ENCODE data around the gene HUS1.
"Not testable (repeated sequence)": the region's sequence is repeated elsewhere in the genome, so short reads cannot be mapped to it uniquely, and the experiment has no call there.

Gene HUS1

DNA sequence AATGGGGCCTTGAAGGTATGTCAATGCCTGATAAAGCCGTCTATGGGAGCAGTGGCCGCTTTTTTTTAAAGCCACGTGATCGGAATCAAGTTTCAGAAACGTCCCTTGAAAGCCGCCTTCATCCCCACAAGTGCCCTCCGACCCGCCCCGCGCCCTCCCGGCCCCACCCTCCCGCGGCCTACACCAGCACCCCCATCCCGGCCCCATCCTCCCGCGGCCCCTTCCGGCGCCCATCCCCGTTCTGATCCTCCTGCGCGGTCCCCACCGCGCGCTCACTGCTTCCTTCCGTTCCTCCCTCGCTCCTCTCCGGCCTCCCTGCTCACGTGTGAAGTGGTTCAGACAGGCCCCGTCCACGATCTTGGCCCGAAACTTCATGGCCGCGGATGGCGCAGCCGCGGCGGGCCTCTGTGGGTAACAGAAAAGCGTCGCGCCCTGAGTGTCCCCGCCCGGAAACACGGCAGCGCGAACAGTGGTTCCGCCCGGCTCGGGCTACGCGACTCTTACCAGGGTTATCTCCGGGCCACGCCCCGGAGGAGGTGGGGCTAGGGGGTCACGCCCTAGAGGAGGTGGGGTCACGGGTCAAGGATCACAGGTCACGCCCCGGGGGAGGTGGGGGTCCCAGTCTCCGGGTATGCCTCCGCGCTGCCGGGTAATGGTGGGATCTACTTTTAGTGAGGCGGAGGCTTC, at the start of gene HUS1:
HUS1 (minus strand) TSS at position 471 of the 687 bp plus-strand sequence; CDS start at position 375, 96 bp downstream.
- DNase-seq = peak; percentile 83

DNA sequence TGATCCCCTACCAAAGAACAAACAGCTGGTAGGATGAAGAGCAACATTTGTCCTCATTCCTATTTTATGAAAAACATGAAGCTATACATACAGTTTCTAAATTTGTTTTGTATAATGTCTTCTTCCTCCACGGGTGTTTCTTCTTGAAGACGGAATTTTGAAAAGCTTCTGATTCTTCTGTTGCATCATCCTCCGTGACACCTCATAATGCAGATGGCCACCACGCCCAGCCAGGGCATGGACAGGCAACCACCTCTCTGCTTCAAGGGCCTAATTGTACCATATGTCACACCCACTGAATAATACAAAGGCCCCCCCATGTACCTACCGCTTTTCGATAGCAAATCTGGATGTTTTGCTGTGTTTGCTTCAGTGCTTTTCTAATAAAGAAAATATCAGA, 49.5 kb upstream of the HUS1 start, which contains the start of gene SUN3:
SUN3 (minus strand) TSS at position 170 of the 400 bp plus-strand sequence; CDS start at position 1, 169 bp downstream.
- no peak for DNase-seq

DNA sequence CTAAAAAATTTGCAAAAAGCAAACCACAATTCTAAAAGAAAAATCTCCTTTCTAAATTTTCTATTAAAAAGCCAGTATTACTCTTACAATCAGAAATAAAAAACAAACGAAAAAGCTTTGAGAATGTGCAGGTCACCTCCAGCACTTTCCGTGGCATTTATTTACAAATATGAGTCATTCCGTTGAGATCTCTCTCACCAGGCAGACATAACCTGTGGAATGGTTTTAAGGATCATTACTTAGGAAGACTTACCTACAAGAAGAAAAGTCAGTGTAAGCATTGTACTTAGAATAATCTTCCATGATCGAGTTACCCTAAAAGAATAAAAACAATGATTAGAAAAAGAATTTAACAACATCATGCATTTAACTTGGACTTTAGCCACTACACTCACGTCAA, 46.2 kb upstream of the HUS1 start:
- no peak for DNase-seq

DNA sequence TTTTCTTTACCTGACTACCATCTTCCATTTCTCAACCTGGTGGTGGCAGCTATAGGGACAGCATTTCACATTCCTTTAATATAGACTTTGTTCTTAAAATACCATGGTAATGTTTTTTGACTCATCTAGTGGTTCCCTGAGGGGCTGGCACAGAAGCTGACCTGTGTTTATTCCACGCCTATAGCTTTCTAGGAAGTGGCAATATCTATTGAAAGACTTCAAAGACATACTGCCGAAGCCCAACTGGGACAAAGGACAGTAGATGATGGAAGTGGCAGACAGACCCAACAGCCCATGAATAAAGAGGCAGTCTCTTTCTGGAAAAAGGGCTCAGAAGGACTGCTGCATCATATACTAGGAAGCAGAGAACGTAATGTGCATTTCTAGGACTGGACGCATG, 38.3 kb upstream of the HUS1 start:
- no peak for DNase-seq

DNA sequence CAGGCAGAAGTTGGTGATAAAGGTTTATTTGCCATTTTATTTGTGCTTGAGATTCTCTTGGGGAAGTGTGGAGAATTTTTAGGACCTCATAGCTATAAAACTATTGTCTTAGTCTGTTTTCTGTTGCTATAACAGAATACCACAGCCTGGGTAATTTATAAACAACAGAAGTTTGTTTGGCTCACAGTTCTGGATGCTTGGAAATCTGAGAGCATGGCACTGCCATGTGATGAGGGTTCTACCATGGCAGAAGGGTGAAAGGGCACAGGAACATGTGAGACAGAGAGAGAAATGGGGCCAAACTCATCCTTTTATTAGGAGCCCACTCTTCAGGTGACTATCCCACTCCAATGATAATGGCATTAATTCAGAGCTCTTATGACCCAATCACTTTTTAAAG, 37.2 kb upstream of the HUS1 start:
- DNase-seq = no peak

DNA sequence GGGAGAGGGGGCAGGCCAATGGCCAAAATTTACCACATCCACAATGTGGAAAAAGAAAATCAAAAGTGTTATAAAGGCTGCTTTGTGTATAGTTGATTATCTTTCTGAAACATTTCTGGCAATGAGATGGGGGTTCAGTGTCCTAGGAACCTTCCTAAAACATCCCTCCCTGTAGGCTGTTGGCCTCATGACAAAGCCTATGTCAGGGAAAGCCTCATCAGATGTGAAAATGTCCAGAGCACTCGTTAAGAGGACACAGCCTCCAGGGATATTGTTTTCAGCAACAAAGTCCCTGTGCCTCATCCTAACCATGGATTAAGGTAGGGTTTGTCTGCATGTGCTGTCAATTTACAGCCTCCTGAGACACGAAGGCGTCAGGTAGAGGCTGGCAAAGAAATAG, 32.5 kb upstream of the HUS1 start:
- no peak for DNase-seq

DNA sequence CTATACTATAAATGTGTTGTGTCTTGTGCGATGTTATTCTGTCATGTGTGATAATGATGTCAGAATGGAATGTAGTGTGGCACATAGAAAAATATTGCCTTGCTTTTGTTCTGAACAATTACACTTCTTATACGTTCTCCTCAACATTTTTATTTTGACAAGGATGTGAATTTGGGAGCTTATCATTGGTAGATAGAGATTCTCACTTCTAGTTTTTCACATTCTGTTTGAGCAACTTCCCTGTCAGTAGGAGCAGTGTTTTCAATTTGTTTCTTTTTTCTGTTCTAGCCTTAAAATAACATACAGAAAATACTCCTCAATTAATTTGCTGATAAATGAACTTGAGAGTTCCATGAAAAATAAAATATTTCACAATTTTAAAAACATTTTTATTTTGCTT, 31.9 kb upstream of the HUS1 start:
- DNase-seq = no peak

DNA sequence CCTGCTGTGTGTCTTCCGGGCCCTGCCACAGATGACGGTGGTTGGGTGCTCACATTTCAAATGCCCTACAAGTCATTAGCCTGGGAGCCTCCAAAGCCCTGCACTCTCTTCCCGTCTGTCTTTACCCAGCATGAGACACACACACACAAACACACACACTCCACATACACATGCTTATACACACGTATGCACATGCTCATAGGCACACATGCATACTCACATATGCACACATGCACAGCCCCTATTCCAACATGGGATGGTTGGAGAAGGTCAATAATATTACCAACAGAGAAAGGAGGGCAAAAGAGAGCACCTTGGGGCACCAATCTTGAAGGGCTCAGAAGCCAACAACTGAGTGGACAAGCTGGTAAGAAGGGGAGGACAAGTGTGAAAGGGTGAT, 30.5 kb upstream of the HUS1 start:
- DNase-seq = no peak

DNA sequence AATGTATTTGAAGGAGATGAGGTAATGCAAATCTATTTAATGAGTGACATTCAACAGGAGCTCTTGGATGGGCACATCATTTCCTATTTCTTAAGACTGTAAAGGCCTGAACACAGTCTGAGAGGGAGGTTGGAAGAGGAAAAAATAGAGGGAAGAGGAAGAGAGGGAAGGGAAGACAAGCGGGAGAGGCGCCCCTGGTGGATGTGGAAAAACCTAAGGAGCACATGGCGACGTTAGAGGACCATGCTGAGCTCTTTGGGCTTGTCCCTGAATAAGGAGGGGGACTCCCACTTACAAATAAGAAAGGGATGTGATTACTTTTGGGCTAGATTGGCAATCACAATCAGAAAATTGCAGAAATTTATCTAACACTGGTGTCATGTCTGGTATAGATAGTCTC, 29.8 kb upstream of the HUS1 start:
- DNase-seq = no peak

DNA sequence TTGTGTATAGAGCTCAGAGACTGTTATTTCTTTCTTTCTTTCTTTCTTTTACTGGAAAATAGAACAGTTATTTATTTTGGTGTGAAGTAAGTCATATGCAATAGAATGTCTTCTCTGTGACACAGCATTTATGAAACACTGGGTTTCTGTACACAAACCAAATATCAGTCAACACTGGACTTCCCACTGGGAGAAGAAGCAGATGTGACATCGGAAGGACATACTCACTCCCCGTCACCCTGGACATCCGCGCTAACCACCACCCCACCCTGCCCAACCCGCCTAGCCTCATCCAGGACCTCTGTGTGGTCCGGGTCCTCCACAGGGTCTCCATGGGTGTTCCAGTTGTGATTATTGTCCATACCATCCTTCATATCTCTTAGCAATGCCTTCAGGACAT, 27.5 kb upstream of the HUS1 start:
- no peak for DNase-seq

DNA sequence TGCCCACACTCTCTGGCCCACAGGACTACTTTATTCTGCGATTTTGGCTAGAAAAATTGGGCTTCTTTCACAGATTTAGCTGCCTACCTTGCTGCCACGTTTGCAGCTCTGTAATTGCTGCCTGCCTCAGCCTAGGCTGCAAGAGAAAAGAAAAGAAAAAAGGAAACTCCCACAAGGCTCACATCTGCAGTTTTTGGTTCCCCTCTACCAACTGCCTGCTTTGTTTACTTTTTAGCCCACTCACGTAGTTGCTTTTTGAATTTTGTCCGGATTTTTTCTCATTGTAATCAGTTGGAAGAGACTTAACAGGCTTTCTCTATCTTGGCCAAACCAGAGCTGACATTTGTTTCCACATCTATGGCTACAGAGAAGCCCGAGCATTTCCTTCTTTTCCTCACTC, 25.2 kb upstream of the HUS1 start:
- no peak for DNase-seq

DNA sequence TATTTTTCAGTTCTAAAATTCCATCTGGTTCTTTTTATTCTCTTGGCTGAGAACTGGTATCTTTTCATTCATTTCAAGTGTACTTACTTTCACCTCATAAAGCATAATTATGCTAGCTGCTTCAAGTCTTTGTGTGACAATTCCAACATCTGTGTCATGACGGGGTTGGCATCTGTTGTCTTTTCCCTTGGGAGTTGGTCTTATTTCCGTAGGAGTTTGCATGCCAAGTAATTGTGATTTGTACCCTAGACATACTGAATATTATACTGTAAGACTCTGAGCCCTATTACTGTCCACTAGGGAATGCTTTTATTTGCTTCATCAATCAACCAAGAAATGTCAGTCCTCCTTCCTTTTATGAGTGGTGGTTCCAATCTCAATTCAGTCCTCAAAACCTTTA, 24.6 kb upstream of the HUS1 start:
- DNase-seq = peak; percentile 9

DNA sequence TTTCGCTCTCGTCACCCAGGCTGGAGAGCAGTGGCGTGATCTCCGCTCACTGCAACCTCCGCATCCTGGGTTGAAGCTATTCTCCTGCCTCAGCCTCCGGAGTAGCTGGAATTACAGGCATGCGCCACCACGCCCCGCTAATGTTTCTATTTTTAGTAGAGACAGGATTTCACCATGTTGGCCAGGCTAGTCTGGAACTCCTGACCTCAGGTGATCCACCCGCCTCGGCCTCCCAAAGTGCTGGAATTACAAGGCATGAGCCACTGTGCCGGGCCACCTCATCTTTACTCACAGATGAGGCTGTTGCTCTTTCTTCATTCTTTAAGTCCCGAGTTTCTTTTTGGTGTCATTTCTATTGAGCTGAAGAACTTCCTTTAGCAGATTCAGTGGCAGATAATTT, 20.7 kb upstream of the HUS1 start:
- DNase-seq = not testable (repeated sequence)

DNA sequence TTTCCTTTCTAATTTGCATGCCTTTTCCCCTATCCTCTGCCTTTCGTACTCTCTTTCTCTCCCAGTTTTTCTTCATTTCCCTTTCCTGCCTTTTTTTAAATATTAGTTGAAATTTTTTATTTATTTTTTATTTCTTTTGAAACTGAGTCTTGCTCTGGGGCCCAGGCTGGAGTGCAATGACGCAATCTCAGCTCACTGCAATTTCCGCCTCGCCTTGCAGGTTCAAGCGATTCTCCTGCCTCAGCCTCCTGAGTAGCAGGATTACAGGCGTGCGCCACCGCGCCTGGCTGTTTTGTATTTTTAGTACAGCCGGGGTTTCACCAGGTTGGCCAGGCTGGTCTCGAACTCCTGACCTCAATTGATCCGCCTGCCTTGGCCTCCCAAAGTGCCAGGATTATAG, 20.0 kb upstream of the HUS1 start:
- DNase-seq = no peak

DNA sequence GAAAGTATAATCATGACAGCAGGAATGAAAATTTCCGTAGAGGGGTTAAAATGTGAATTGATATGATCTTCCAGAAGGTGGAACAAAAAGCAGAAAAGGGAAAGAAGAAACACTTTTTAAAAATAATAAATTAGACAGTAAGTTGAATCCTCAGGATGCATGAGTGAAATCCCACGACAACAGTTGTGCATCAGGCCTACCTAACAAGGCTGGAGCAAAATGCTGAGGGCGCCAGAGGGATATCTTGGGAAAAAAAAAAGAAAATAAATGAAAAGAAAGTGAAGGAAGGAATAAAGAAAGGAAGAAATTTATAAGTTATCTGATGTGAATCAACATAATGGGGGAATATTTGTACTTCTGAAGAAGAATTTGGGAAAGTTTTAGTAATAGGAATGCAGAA, 13.0 kb upstream of the HUS1 start:
- DNase-seq = no peak

DNA sequence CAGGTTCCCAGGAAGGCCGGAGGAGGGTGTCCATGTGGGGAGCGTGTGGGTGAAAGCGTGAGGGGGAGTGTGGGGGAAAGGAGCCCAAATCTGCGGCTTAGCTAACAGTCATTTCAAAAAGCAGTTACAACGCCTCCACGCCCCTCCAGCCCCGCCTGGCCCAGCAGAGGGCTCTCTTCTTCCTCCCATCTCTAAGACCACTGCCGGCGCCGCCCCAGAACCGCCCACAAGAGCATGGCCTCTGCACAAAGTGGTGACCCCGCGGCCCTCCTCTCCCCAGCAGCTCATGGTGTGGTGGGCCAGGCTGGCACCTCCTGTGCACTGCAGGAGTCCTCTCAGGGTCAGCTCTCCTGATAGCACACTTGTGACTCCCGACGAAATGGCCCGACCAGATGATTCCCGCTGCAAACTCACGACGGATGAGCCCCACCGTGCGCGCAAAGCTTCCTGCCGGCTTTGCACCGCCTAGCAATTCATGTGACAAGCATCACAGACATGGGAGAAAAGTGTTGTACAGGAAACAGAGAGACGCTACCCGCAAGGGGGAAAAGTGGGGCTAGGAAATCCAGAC, 12.4 kb upstream of the HUS1 start:
- peak; percentile 35 for DNase-seq

DNA sequence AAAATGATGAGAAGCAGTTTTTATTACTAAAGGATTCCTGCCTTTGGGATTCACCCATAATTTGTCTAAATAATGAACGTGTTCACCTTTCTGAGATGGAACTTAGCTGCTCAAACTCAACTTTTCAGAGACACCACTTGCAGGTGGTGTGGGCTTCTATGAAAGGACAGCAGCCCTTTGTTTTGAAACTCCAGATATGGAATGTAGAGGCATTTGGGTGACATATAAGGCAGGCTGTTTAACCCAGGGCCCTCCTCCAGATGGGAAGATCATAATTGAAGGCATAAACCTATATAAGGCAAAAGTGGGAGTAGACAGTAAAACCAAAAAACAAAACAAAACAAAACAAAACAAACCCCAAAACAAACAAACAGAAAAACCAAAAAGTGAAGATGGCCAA, 11.9 kb upstream of the HUS1 start:
- no peak for DNase-seq

DNA sequence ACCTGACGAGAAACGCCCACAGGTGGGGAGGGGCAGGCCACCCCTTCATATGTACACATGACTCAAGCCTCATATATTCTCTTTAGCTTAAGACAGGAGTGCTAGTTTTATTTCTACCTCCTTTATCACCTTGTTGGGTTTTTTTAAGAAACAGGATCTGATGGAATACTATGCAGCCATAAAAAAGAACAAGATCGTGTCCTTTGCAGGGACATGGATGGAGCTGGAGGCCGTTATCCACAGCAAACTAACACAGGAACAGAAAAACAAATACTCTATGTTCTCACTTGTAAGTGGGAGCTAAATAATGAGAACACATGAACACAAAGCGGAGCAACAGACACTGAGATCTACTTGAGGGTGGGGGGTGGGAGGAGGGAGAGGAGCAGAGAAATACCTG, 11.2 kb upstream of the HUS1 start:
- no peak for DNase-seq

DNA sequence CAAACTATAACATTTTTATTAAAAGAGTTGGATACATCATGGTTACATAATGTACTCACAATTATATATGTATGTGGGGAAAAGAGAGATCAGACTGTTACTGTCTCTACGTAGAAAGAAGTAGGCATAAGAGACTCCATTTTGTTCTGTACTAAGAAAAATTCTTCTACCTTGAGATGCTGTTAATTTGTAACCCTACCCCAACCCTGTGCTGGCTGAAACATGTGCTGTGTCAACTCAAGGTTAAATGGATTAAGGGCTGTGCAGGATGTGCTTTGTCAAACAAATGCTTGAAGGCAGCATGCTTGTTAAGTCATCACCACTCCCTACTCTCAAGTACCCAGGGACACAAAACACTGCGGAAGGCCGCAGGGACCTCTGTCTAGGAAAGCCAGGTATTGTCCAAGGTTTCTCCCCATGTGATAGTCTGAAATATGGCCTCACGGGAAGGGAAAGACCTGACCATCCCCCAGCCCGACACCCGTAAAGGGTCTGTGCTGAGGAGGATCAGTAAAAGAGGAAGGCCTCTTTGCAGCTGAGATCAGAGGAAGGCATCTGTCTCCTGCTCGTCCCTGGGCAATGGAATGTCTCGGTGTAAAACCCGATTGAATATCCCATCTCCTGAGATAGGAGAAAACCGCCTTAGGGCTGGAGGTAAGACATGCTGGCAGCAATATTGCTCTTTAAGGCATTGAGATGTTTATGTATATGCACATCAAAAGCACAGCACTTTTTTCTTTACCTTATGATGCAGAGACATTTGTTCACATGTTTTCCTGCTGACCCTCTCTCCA, 10.4 kb upstream of the HUS1 start:
- DNase-seq = not testable (repeated sequence)

DNA sequence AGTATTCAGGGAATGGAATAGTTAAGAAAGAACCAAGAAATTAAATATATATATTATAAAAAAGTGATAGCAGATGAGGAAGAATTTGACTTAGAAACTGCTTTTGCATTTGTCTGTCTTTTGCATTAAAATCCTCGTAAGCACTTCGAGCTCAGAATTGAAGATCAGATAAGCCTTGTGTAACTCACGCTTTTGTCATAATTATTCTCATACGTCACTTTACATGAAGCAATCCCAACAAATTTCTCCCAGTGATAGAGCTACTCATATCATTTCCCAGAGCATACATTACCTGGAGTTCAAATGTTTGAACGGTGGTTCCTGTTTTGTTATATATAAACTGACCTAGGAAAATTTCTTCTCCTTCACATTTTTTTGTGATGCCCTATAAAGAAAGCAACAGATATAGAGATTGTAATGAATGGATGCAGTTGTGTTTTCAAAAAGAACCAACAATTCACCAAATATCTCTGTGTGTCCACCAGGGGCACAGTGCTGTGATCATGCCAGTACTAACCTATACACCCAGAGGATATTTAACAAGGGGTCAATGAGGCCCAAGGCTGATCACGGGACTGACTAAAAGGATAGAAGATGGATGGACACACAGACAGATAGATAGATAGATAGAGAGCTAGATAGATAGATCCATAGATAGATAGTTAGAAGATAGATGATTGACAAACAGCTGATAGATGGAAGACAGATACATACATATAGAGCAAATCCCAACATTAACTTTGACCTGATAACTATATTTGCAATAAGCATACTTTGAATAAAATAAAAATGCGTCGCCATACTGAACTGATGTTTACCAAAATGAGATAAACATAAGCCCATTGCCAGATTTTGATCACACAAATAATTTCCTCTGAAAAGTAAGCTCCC, 9.3 kb upstream of the HUS1 start:
- no peak for DNase-seq

DNA sequence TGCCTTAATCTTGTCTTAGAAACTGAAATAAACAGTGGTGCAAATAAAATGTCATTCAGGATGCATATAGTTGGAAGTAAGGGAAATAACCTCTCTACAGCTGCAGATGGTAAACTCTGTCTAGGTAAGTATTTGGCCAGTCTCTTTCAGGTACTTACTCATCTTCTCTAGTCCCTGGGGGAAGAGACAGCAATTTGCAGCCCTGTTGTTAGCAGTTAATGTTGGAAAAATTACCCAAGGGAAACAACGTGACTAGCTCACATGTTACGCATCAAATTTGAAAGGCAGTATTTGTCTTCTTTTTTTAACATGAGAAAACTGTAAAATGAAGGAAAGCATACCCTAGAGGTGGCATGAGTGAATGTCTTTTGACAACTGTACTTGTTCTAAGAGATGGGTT, 3.2 kb upstream of the HUS1 start:
- DNase-seq = no peak

DNA sequence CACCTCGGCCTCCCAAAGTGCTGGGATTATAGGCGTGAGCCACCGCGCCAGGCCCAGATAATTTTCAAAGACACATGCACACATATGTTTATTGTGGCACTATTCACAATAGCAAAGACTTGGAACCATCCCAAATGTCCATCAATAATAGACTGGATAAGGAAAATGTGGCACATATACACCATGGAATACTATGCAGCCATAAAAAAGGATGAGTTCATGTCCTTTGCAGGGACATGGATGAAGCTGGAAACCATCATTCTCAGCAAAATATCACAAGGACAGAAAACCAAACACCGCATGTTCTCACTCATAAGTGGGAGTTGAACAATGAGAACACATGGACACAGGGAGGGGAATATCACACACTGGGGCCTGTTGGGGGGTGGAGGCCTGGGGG, 1.2 kb upstream of the HUS1 start:
- not testable (repeated sequence) for DNase-seq

DNA sequence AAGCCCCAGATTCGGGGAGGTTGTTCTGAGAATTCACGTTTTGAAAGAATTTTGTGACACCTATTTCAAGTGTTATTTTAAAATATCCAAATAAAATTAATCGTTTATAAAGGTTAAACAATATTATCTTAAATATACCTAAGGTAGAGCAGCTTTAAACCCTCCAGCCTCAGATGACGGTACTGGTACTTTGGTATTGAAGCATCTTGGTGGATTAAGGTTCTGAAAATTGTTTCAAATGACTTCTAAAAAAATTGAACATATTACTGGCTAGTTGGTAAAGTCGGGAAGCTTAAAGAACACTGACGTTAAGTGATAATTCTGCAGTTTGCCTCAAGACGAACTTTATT, 392 bp upstream of the HUS1 start:
- DNase-seq = no peak

Measured in NCI-H1105 (cell line).